ENCODE results near the gene CLBA1. TPM values are rescaled to one million over a fixed set of nuclear protein-coding genes. Genes with fewer than 3 reads are reported as not detected.

CLBA1 gene
- total and polyA plus RNA-seq, 2 donors (not counting 1 experiment from before 2014, with no cell fraction given) = 11.3 to 11.7 TPM

DNA sequence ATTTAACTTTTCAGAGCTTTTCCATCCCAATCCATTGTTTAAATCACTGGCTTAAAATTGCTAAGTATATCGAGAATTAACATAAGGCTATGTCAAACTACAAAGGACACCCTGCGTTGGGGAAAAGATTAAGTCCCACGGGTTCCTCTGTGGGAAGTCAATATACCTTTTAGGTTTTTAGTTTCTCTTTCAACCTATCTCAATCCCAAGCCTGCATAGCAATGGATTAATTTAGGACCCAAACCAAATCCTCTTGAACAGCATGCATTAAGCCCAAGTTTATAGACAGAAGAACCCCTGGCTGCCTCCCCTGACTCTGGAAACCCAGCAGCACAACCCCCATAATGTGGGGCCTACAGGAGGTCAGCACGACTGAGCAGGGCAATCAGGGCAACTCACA lies 29.0 kb downstream of the CLBA1 start:
- Histone ChIP-seq H3K4me3 (replicated peaks in 1 of 4; ENCODE audit: control extremely low read depth in 1 of 4, insufficient read depth in 1 of 4, low read depth in 3 of 4, low read length in 4 of 4) (peak overlapping the region in 1 of 4 experiments; percentile 23), H3K9ac (ENCODE audit: insufficient read depth, low read length) (no peak overlapping the region), H3K4me1 (ENCODE audit: control insufficient read depth, extremely low read depth, insufficient read depth, low read length) (peaks cover 7% of the 10 kb centered on the region), H3K4me2 (ENCODE audit: extremely low read depth, insufficient read depth, low read length) (peak overlapping the region; percentile 54), H3K9me3 (ENCODE audit: control insufficient read depth, insufficient read depth, low read depth, low read length) (no peaks in the 10 kb centered on the region), H3K27ac (ENCODE audit: insufficient read depth, low read length) (peak overlapping the region; percentile 6), H3K79me2 (ENCODE audit: control insufficient read depth, insufficient read depth, low read length) (peaks cover 97% of the 10 kb centered on the region), H2AFZ (ENCODE audit: low read length) (no peak overlapping the region), H3K36me3 (ENCODE audit: control insufficient read depth, insufficient read depth, low read length) (peaks cover 13% of the 10 kb centered on the region), H3K27me3 (ENCODE audit: control insufficient read depth, insufficient read depth, low read length) (no peaks in the 10 kb centered on the region), H4K20me1 (ENCODE audit: control insufficient read depth, extremely low read depth, insufficient read depth, low read length) (no peaks in the 10 kb centered on the region)
- TF ChIP-seq CTCF (conservative IDR thresholded peaks at IDR 0.05 in 1 of 2, IDR thresholded peaks at IDR 0.05 in 1 of 2; ENCODE audit: low read depth in 1 of 2, low read length in 2 of 2) (no peak), EZH2 (IDR thresholded peaks at IDR 0.05; ENCODE audit: low read length, missing control alignments) (no peak)
- no peak for DNase-seq (ENCODE audit: low read depth in 2 of 2)

GRCh38 chr14:105015242-105015641 lies 29.7 kb downstream of the CLBA1 start:
- Histone ChIP-seq H3K36me3 (ENCODE audit: control insufficient read depth, insufficient read depth, low read length) (peaks cover 11% of the 10 kb centered on the region), H3K4me2 (ENCODE audit: extremely low read depth, insufficient read depth, low read length) (no peak overlapping the region), H3K79me2 (ENCODE audit: control insufficient read depth, insufficient read depth, low read length) (peaks cover 98% of the 10 kb centered on the region), H3K9me3 (ENCODE audit: control insufficient read depth, insufficient read depth, low read depth, low read length) (no peaks in the 10 kb centered on the region), H4K20me1 (ENCODE audit: control insufficient read depth, extremely low read depth, insufficient read depth, low read length) (no peaks in the 10 kb centered on the region), H2AFZ (ENCODE audit: low read length) (no peak overlapping the region), H3K9ac (ENCODE audit: insufficient read depth, low read length) (no peak overlapping the region), H3K4me1 (ENCODE audit: control insufficient read depth, extremely low read depth, insufficient read depth, low read length) (peaks cover 7% of the 10 kb centered on the region), H3K27me3 (ENCODE audit: control insufficient read depth, insufficient read depth, low read length) (no peaks in the 10 kb centered on the region), H3K27ac (ENCODE audit: insufficient read depth, low read length) (no peak overlapping the region), H3K4me3 (replicated peaks in 1 of 4; ENCODE audit: control extremely low read depth in 1 of 4, insufficient read depth in 1 of 4, low read depth in 3 of 4, low read length in 4 of 4) (no peak overlapping the region)
- TF ChIP-seq EZH2 (IDR thresholded peaks at IDR 0.05; ENCODE audit: low read length, missing control alignments) (no peak), CTCF (conservative IDR thresholded peaks at IDR 0.05 in 1 of 2, IDR thresholded peaks at IDR 0.05 in 1 of 2; ENCODE audit: low read depth in 1 of 2, low read length in 2 of 2) (no peak)
- DNase-seq (ENCODE audit: low read depth in 2 of 2) = no peak

DNA sequence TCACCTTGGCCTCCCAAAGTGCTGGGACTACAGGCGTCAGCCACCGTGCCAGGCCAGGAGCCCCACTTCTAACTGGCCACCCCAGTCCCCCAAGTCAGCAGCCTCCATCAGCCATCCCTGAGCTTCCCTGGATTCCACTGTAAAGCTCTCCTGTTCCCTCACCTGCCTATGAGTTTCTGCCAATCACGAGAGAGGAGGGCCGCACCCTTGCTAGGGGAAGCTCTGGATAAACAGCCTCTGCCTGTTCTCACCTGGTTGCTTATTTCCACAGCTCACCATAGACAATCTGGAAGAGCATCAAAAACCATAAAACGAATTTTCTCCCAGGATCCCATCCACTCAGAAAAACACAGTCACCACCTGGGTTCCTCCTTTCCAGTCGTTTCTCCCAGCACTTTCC lies 30.3 kb downstream of the CLBA1 start:
- no peak for TF ChIP-seq EZH2 (IDR thresholded peaks at IDR 0.05; ENCODE audit: low read length, missing control alignments)
- no peak for TF ChIP-seq CTCF (conservative IDR thresholded peaks at IDR 0.05 in 1 of 2, IDR thresholded peaks at IDR 0.05 in 1 of 2; ENCODE audit: low read depth in 1 of 2, low read length in 2 of 2)
- no peak for DNase-seq (ENCODE audit: low read depth in 2 of 2)
- H3K4me1 ChIP-seq (ENCODE audit: control insufficient read depth, extremely low read depth, insufficient read depth, low read length) = peaks cover 7% of the 10 kb centered on the region
- H3K4me2 ChIP-seq (ENCODE audit: extremely low read depth, insufficient read depth, low read length) = no peak overlapping the region
- peaks cover 11% of the 10 kb centered on the region for H3K36me3 ChIP-seq (ENCODE audit: control insufficient read depth, insufficient read depth, low read length)
- H3K4me3 ChIP-seq (replicated peaks in 1 of 4; ENCODE audit: control extremely low read depth in 1 of 4, insufficient read depth in 1 of 4, low read depth in 3 of 4, low read length in 4 of 4) = no peak overlapping the region
- H3K79me2 ChIP-seq (ENCODE audit: control insufficient read depth, insufficient read depth, low read length) = peaks cover 99% of the 10 kb centered on the region
- no peak overlapping the region for H3K9ac ChIP-seq (ENCODE audit: insufficient read depth, low read length)
- no peaks in the 10 kb centered on the region for H4K20me1 ChIP-seq (ENCODE audit: control insufficient read depth, extremely low read depth, insufficient read depth, low read length)
- no peak overlapping the region for H3K27ac ChIP-seq (ENCODE audit: insufficient read depth, low read length)
- no peaks in the 10 kb centered on the region for H3K27me3 ChIP-seq (ENCODE audit: control insufficient read depth, insufficient read depth, low read length)
- H3K9me3 ChIP-seq (ENCODE audit: control insufficient read depth, insufficient read depth, low read depth, low read length) = no peaks in the 10 kb centered on the region
- no peak overlapping the region for H2AFZ ChIP-seq (ENCODE audit: low read length)

Data from fibroblast of lung (primary cell).